Retinal pigment epithelial cell (primary cell): ENCODE data around the gene PMM2.
"Not testable (repeated sequence)": the region's sequence is repeated elsewhere in the genome, so short reads cannot be mapped to it uniquely, and the experiment has no call there.

ENCODE experiments used
- DNase-seq: peaks from one replicate; pipeline ENCODE4 v3.0.0-alpha.2; 2010; ENCODE audit warnings: low read depth
- H3K4me3 ChIP-seq: 2 replicates; pipeline ENCODE4 v1.5.1; 2011; ENCODE audit warnings: mild to moderate bottlenecking, low read length, control low read depth, moderate library complexity
- TF ChIP-seq, protein P1 (sequence below): conservative IDR thresholded peaks from 2 replicates; pipeline ENCODE4 v1.5.1; 2011; ENCODE audit warnings: low read depth, low read length, control low read depth, inconsistent platforms

Gene PMM2

GRCh38 chr16:8796469-8797363 lies 923 bp upstream of the PMM2 start:
- no peak for DNase-seq
- TF ChIP-seq, protein P1, sequence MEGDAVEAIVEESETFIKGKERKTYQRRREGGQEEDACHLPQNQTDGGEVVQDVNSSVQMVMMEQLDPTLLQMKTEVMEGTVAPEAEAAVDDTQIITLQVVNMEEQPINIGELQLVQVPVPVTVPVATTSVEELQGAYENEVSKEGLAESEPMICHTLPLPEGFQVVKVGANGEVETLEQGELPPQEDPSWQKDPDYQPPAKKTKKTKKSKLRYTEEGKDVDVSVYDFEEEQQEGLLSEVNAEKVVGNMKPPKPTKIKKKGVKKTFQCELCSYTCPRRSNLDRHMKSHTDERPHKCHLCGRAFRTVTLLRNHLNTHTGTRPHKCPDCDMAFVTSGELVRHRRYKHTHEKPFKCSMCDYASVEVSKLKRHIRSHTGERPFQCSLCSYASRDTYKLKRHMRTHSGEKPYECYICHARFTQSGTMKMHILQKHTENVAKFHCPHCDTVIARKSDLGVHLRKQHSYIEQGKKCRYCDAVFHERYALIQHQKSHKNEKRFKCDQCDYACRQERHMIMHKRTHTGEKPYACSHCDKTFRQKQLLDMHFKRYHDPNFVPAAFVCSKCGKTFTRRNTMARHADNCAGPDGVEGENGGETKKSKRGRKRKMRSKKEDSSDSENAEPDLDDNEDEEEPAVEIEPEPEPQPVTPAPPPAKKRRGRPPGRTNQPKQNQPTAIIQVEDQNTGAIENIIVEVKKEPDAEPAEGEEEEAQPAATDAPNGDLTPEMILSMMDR: no peak

GRCh38 chr16:8798174-8798527 lies 512 bp downstream of the PMM2 start:
- peak; percentile 3 for DNase-seq

More at GRCh38 chr16:8796469-8797363, 923 bp upstream of the PMM2 start:
- peak overlapping the region; percentile 96 for H3K4me3 ChIP-seq

DNA sequence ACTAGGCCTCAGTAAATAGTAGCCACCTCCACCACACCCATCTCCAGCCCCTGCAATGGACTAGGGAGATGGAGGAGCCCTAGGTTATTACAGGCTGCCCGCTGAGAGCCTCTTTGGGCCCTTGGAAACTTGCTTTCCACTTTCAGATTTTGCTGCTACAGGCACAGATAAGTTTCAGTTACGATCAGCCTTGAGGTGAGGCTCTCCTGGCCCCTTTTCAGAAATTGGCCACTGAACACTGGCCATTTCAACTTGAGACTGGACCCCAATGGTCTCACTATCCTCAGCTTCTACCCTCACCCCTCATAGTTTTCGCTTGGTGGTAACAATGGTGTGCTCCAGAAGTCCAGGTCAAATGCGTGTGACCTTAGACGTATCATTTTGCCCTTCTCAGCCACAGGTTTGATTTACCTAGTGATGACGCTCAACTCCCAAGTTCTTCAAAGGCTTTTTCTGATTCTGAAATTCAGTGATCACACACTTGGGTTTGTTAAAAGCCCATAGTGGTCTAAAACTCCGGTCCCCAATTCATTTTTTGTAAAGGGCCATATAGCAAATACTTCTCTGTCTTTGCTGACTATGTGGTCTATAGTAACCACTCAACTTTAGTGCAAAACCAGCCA lies 1.0 kb downstream of the PMM2 start:
- TF ChIP-seq, protein P1: no peak
- peak overlapping the region; percentile 96 for H3K4me3 ChIP-seq
- DNase-seq: no peak

More at GRCh38 chr16:8798174-8798527, 512 bp downstream of the PMM2 start:
- TF ChIP-seq, protein P1: no peak
- peak overlapping the region; percentile 96 for H3K4me3 ChIP-seq

DNA sequence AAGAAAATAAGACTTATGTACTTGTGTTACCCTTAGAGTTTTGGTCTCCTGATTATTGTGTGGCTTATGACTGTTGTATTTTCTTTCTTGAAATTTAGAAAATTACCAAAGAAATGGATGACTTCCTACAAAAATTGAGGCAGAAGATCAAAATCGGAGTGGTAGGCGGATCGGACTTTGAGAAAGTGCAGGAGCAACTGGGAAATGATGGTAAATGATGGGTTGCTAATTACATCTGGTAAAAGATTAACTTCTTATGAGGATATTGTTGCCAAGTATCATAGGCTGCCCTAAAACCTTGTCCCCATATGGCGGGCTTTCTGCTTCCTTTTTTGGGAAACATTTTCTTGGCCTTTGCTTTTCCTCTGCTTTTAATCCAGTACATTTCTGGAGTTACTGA lies 4.1 kb downstream of the PMM2 start:
- no peak for DNase-seq

GRCh38 chr16:8803733-8804132 lies 6.1 kb downstream of the PMM2 start:
- H3K4me3 ChIP-seq, DNase-seq: not testable (repeated sequence)

More for the DNA sequence above, 4.1 kb downstream of the PMM2 start:
- H3K4me3 ChIP-seq: no peak overlapping the region
- TF ChIP-seq, protein P1: no peak

- TF ChIP-seq, protein P1: no peak
- H3K4me3 ChIP-seq: no peak overlapping the region
- no peak for DNase-seq
Measured at GRCh38 chr16:8804313-8804712, 6.7 kb downstream of the PMM2 start.

DNA sequence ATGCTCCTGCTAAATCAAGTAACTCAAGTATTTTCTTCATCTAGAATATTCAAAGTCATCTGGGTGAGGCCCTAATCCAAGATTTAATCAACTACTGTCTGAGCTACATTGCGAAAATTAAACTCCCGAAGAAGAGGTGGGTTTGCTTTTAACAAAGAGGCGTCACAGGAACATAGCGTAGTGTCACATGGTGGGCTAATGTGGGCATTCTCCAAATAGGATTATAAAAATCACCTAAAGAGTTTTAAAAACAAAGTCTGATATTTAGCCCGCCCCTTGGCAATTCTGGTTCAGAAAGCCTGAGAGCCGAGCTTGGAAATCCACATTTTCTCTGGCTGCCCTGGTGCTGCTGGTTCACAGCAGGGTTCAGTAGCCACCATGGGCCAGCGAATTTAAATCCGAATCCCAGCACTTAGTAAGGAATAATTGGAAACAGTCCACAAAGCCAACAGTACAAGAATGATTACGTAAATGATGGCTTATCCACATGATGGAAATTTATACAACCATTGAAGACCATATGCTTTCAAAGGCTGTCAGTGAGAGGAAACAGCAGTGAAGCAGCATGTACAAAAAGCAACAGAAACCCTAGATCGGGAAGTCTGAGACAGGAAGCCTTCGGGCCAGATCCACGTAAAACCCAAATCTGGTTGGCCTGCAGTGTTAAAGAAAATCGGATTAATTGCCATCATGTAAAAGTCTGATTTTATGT lies 8.8 kb downstream of the PMM2 start:
- TF ChIP-seq, protein P1: no peak
- no peak overlapping the region for H3K4me3 ChIP-seq
- DNase-seq: peak; percentile 56
